GM08714 (cell line): ENCODE results near the gene CD83.
A peak's percentile ranks its signal among the peaks of the same experiment; 100 is the strongest.

Experiments used
- H3K4me3 ChIP-seq: fragments of 200-500 bp; sonication (Bioruptor generic); 2 replicates; pipeline ENCODE4 v1.5.1; 2014; ENCODE audit warnings: mild to moderate bottlenecking, low read length, inconsistent platforms
- ZNF274 ChIP-seq: IDR thresholded peaks from 2 replicates; pipeline ENCODE4 v1.6.1; 2012; ENCODE audit warnings: mild to moderate bottlenecking, low read depth, low read length

The CD83 gene

DNA sequence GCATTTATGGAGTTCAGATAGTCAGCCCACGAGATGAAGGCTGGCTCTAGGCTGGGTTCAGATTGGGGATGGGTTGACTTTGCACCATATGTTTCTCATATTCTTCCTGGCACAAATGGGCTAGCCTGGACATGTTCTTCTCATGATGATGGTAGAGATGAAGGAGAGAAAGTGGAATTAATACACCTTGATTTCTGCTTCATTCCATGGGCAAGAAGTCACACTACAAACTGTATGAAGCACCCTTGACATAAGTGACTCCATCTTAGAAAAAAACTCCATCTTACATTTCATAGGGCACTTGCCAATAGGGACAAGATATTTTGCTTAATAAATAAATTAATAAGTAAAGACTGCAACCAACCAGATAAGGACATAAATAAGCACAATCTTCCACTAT, 12.0 kb upstream of the CD83 start:
- no peak overlapping the region for H3K4me3 ChIP-seq
- no peak for TF ChIP-seq ZNF274

- H3K4me3 ChIP-seq, result no peak overlapping the region
- TF ChIP-seq ZNF274, result no peak
Observed at GRCh38 chr6:14107000-14107399, 10.6 kb upstream of the CD83 start.

DNA sequence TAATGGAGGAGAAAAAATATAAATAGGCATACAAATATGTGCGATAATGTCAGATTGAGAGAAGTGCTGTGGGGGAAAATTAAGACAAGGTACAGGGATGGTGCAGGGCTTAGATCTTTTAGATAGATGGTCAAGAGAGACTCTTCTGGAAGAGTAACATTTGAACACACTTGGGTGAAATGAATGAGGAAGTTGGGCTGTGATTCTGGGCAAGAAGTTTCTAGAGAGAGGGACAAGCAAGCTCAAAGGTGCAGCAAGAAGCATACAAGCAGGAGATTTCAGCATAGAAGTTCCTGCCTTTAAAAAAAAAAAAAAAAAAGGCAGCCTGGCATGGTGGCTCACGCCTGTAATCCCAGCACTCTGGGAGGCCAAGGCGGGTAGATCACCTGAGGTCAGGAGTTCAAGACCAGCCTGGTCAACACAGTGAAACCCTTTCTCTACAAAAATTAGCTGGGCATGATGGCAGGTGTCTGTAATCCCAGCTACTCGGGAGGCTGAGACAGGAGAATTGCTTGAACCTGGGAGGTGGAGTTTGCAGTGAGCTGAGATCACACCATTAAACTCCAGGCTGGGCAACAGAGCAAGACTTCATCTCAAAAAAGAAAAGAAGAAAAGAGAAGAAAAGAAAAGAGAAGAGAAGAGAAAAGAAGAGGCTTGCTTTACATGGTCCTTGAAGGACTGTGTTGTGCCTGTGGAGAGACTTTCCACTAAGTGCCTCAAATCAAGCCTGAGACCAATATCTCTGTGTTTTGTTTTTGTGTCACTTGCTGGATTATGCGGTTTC, 9.7 kb upstream of the CD83 start:
- no peak for TF ChIP-seq ZNF274
- no peak overlapping the region for H3K4me3 ChIP-seq

GRCh38 chr6:14108571-14109410, 8.8 kb upstream of the CD83 start:
- no peak overlapping the region; the same call in 1 of the 2 replicates for H3K4me3 ChIP-seq
- no peak for TF ChIP-seq ZNF274

DNA sequence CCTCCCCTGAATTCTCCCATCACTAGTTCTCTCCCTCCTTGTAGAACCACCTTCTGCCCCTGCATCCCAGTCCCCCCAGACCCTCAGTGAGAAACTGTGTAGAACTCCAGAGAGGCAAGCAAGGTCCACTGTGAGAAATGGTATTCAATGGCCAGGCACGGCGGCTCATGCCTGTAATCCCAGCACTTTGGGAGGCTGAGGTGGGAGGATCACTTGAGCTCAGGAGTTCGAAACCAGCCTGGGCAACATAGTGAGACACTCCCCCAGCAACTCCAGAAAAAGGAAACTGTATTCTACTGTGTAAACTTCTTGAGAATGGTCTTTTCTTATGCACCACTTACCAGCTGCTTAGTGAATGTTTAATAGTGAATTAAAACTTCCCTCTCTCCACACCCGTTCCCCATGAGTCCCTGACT, 8.2 kb upstream of the CD83 start:
- no peak for TF ChIP-seq ZNF274
- peak overlapping the region; percentile 33; the same call in 1 of the 2 replicates for H3K4me3 ChIP-seq

DNA sequence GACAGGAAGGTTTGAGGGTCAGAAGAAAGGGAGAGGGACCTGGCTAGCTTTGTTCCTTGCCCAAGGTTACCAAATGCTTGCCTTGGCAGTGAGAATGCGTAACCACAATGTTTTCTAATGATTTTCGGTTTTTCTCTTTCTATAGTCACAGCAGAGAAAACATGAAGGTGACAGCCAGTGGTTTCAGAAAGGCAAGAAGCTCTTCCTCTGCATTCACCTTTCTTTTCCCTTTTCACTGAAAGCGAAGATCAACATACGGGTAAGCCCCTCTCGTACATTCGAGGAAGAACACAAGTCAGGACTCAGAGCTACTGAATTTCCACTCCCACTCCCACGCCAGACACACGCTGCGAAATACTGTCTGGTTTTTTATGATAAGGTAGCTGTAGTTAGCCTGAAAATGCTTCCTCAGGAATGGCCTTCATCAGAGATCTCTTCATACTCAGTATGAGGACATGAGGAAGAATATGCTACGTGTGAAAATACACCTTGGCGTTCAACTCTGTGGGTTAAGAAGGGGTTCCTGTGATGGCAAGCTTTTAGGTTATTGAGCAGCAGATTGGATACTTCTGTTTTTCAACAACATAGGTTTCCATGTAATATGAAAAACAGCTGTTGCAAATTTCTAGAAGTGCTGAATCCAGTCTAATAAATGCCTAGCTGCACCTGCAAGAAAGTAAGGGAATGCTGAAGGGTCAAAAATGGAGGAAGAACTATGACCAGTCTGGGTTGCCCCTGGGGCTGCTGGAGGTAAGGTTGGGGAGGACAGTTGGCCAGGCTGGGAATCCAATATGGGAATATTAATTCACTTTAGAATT, 7.4 kb upstream of the CD83 start:
- H3K4me3 ChIP-seq, result peak overlapping the region; percentile 33; the same call in 1 of the 2 replicates
- TF ChIP-seq ZNF274, result no peak

DNA sequence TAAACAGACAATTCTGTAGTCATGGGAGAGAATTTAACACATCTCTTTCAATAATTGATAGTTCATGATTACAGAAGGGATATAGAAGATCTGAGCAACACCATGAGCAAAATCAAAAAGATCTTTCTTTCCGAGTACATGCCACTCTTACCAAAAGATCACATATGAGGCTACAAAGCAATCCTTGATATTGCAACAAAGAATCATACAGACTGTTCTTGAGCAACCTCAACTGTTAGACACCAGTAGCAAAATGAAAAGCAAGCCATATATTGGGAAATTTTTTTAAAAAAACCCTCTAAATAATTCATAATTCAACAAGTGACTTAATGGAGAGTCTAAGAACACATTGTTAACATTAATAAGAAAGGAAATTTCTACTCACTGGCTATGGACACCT, 3.6 kb upstream of the CD83 start:
- no peak for TF ChIP-seq ZNF274
- H3K4me3 ChIP-seq, result no peak overlapping the region

GRCh38 chr6:14118091-14118439, 493 bp downstream of the CD83 start:
- no peak for TF ChIP-seq ZNF274
- peak overlapping the region; percentile 67 for H3K4me3 ChIP-seq

DNA sequence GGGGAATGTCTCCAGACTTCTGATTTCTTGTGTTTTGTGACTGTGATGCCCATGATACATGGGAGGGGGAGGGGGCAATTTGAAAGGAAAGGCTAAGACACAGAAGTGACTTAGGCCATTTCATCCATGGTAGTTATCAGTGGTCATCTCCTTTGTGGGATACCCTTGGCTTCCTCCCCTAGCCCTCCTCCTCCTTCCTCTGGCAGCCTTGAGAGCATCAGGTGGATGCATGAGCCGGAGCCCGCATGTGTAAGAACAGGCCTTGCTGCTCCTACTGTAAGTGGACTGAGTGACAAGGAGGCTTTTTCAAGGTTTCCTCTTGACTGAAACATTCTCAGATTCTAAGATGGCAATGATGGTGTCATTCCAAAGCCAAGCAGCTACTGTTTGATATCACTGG, 874 bp downstream of the CD83 start:
- no peak for TF ChIP-seq ZNF274
- H3K4me3 ChIP-seq, result peak overlapping the region; percentile 67

- no peak for TF ChIP-seq ZNF274
- H3K4me3 ChIP-seq, result peak overlapping the region; percentile 67
Observed at GRCh38 chr6:14119784-14120183, 2.2 kb downstream of the CD83 start.

DNA sequence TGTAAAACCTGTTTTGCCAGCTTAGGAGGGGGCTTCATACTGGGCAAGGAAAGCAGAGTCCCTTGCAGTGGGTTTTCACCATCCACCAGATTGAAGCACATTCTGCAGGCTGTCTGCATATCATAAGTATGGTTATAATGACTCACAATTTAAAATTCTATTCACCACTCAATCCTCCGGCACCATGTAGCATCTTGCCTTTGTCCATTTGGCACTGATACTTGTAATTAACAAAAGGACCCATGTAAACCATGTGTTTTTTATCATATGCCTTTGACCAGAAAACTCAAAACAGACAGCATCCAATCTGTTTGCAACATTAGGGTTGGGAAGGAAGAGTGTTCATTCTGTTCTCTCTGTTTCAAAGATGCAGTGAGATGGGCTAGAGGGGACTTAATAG, 3.0 kb downstream of the CD83 start:
- peak overlapping the region; percentile 37 for H3K4me3 ChIP-seq
- TF ChIP-seq ZNF274, result no peak

GRCh38 chr6:14121936-14122344, 4.4 kb downstream of the CD83 start:
- peak overlapping the region; percentile 46; the same call in 1 of the 2 replicates for H3K4me3 ChIP-seq
- TF ChIP-seq ZNF274, result no peak

- no peak for TF ChIP-seq ZNF274
- no peak overlapping the region for H3K4me3 ChIP-seq
Observed at GRCh38 chr6:14123386-14124111, 6.0 kb downstream of the CD83 start.

- no peak overlapping the region for H3K4me3 ChIP-seq
- no peak for TF ChIP-seq ZNF274
Observed at GRCh38 chr6:14125346-14125745, 7.8 kb downstream of the CD83 start.
